Bronchial epithelial cell (primary cell): ENCODE results near the gene EOLA2. TPM values are rescaled to one million over a fixed set of nuclear protein-coding genes. Genes with fewer than 3 reads are reported as not detected.
"Not testable (repeated sequence)": the region's sequence is repeated elsewhere in the genome, so short reads cannot be mapped to it uniquely, and the experiment has no call there.

Experiments
- DNase-seq: peaks from one replicate; pipeline ENCODE4 v3.0.0-alpha.2; 2010; ENCODE audit warnings: low read depth
- FAIRE-seq: peaks from 2 replicates; lab custom pipeline; 2011; peaks lifted over from hg19 to GRCh38; lab: Jason Lieb, UNC
- H3K27me3 ChIP-seq: 2 replicates; pipeline ENCODE4 v1.5.1; 2011; ENCODE audit warnings: low read length; ENCODE audit not compliant: control insufficient read depth, insufficient read depth
- H3K36me3 ChIP-seq: 2 replicates; pipeline ENCODE4 v1.5.1; 2011; ENCODE audit warnings: low read length; ENCODE audit not compliant: control insufficient read depth, insufficient read depth
- H3K4me3 ChIP-seq: 2 replicates; pipeline ENCODE4 v1.5.1; 2011; ENCODE audit warnings: mild to moderate bottlenecking, low read depth, low read length, control low read depth
- total RNA-seq: library from RNA; depleted of rRNA; stranded (reverse); fragments of >200 nt; gene quantifications from 2 replicates; pipeline ENCODE4 v1.2.1, GENCODE V29; 2014
- TF ChIP-seq, protein P1 (sequence below): IDR thresholded peaks from 2 replicates; pipeline ENCODE4 v1.5.1; 2011; ENCODE audit warnings: mild to moderate bottlenecking, moderate library complexity, low read length, control low read depth, inconsistent platforms; ENCODE audit not compliant: insufficient read depth, severe bottlenecking

Gene EOLA2
- total RNA-seq, 1 donor from 2014 or later = 21.9 TPM

DNA sequence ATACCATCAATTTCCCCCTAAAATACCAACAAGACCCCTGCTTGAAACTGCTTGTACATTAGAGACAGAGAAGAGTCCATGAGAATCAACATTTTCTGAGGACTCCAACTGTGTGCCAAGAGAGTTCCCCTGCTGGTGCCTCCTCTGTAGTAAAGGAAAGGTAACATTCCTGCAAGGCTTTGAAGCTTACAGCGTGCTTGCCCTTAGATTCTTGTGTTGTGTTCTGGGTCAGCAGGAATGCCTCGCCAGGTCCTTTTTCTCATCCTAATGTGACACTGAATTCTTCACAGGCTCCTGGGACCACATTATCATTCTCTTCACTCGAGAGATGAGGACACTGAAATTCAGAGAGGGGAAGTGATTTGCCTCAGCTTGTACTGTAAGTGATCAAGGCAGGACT is 9.7 kb upstream of the EOLA2 start:
- DNase-seq (no peak), FAIRE-seq (peak; percentile 23)
- TF ChIP-seq, protein P1, sequence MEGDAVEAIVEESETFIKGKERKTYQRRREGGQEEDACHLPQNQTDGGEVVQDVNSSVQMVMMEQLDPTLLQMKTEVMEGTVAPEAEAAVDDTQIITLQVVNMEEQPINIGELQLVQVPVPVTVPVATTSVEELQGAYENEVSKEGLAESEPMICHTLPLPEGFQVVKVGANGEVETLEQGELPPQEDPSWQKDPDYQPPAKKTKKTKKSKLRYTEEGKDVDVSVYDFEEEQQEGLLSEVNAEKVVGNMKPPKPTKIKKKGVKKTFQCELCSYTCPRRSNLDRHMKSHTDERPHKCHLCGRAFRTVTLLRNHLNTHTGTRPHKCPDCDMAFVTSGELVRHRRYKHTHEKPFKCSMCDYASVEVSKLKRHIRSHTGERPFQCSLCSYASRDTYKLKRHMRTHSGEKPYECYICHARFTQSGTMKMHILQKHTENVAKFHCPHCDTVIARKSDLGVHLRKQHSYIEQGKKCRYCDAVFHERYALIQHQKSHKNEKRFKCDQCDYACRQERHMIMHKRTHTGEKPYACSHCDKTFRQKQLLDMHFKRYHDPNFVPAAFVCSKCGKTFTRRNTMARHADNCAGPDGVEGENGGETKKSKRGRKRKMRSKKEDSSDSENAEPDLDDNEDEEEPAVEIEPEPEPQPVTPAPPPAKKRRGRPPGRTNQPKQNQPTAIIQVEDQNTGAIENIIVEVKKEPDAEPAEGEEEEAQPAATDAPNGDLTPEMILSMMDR = no peak
- Histone ChIP-seq H3K4me3 (no peak overlapping the region), H3K36me3 (peaks cover 3% of the 10 kb centered on the region), H3K27me3 (no peaks in the 10 kb centered on the region)

DNA sequence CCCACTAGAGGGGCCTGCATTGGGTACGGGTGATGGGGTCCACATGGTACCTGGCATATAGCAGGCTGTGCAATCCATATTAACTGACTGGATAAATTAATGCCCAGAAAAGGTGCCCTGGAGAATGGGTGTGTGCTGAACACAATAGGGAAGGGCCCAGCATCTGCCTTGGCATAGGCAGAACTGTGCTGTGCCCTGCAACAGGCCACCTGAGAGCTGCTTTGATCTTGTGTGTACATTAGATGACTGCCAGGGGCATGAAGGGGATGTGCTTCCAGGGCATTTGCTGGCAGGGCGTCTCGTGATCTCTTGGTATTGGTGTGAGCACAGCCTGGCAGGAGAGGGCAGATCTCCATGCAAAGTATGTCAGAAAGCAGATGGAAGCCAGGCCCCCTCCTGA is 8.6 kb upstream of the EOLA2 start:
- DNase-seq, FAIRE-seq, H3K4me3 ChIP-seq: not testable (repeated sequence)

DNA sequence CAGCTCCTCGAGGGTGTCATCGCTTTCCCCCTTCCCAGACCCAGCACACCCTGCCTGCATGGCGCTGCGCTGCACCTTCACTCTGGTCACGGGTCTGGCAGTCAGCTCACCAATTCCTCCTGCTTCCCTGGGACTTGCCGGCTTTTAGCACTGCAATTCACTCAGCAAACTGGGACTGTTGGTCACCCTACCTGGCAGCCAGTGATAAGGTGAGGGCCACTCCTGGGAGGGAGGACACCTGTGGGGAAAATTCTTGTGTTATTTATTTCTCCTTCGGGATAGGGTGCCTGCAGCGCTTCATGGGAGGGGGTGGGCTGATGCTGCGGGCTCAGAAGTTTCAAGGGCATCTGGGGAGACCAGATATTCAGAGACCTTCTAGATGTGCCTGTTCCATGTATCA is 7.5 kb upstream of the EOLA2 start:
- not testable (repeated sequence) for H3K36me3 ChIP-seq, DNase-seq, H3K4me3 ChIP-seq, H3K27me3 ChIP-seq
- peak; percentile 95 for FAIRE-seq

More for the DNA sequence above, 8.6 kb upstream of the EOLA2 start:
- not testable (repeated sequence) for H3K27me3 ChIP-seq, H3K36me3 ChIP-seq

DNA sequence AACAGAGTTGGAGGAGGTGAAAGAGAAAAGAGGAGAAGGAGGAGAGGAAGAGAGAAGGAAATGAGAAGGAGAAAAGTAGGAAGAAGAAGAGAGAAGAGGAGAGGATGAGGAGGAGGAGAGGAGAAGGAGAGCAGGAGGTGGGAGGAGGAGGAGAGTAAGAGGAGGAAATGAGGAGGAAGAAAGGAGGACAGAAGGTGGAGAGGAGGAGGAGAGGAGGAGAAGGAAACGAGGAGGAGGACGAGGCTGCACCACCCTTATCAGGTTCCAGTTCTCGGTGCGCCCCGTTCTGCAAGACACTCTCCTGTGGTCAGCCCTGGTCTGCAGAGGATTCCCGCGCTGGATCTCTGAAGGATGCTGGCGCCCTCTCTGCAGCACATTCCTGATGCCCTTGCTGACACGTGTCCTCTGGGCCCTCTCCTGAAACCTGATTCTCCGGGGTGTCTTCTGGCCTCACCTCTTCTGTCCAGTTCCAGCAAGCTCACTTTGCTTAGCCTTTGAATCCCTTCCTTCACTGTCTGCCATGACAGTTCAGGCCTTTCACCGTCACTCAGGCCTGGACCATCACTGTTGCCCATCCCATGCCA is 6.9 kb upstream of the EOLA2 start:
- not testable (repeated sequence) for H3K27me3 ChIP-seq, DNase-seq, H3K36me3 ChIP-seq, H3K4me3 ChIP-seq
- FAIRE-seq = peak; percentile 66

DNA sequence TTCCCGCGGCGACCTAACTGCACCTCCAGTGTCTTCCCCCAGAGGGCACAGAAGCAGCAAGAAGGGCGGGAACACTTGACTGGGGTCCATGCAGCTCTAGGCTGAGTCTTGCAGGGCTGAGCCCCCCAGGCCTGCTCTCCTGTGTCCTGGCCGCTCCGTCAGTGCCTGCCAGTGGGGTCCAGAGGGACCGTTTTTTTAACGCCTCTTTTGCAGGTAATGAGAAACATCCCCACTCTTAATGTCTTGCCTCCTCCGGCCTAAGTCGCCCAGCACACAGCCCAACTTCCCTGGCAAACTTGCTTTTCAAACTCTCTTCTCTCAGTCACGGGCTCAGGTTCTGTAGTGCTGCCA is 2.4 kb upstream of the EOLA2 start:
- not testable (repeated sequence) for H3K36me3 ChIP-seq, FAIRE-seq, H3K4me3 ChIP-seq, H3K27me3 ChIP-seq, DNase-seq
- TF ChIP-seq, protein P1 = peak; percentile 61

DNA sequence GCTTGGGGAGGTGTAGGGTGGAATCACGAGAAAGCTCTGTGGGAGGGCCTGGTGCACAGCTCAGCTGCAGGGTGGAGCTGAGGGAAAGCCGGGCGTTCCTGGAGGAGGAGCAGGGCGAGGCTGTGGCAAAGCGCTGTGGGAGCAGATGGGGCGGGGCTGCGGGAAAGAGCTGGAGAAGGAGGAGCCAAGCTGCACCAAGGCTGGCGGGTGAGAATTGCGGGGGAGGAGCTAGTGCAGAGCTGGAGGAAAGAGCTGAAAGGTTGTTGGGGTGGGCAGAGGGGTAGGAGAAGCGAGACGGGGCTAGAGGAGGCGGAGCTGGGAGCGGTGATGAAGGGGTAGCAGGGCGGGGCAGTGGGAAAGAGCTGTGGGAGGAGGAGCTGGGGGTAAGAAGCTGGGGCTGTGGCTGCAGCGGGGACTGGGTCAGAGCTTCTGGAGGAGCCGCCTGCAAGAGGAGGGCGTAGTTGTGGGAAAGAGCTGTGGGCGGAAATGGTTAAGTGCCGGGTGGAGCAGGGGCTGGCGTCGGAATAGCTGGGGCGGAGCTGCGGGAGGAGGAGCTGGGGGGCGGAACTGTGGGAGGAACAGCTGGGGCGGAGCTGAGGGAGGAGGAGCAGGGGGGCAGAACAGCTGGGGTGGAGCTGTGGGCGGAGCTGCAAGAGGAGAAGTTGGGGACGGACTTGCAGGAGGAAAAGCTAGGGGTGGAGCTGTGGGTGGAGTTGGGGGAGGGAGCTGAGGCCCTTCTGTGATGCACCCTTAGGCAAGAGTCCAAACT is 1.8 kb upstream of the EOLA2 start:
- peaks cover 3% of the 10 kb centered on the region for H3K36me3 ChIP-seq
- FAIRE-seq (peak; percentile 94), DNase-seq (peak; percentile 90)
- H3K27me3 ChIP-seq = no peaks in the 10 kb centered on the region
- TF ChIP-seq, protein P1 = no peak
- H3K4me3 ChIP-seq = peak overlapping the region; percentile 50

DNA sequence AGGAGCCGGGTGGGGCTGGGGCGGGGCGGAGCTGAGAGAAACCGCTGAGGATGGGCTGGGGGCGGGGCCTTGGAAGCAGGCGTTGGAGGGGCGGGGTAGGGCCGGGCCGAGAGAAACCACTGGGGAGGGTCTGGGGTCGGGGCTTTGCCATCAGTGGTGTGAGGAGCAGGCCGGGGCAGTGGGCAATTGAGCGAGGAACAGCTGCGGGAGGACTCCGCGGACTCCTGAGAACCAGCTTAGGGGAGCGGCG is 1.3 kb upstream of the EOLA2 start:
- no peak for FAIRE-seq
- no peak for DNase-seq
- Histone ChIP-seq H3K36me3 (peaks cover 3% of the 10 kb centered on the region), H3K27me3 (no peaks in the 10 kb centered on the region), H3K4me3 (peak overlapping the region; percentile 50)
- TF ChIP-seq, protein P1 = no peak
